Stomach (tissue), 9 donors: Measurements from ENCODE around the gene CD52. TPM values are rescaled to one million over a fixed set of nuclear protein-coding genes. Genes with fewer than 3 reads are reported as not detected.

ENCODE experiments used
- DNase-seq, 2 donors: peaks; one replicate each; pipeline versions ENCODE4 v3.0.0 to v3.0.0-alpha.2; 2013 to 2019
- H3K27ac ChIP-seq, 5 donors: fragments of 200-600 bp in 4 of 5; sonication (generic) in 4 of 5; one replicate each; pipeline ENCODE4 v1.5.1; 2013 to 2019; ENCODE audit warnings: mild to moderate bottlenecking in 1 of 5, moderate library complexity in 1 of 5
- H3K27me3 ChIP-seq, 3 donors: fragments of 200-600 bp; sonication (generic); one replicate each; pipeline ENCODE4 v1.5.1; 2017 to 2019; ENCODE audit warnings: mixed run types in 1 of 3
- H3K36me3 ChIP-seq, 4 donors: fragments of 200-600 bp; sonication (generic); 1 replicate in 3 of 4; 2 replicates in 1 of 4; pipeline ENCODE4 v1.5.1; 2016 to 2019
- H3K4me1 ChIP-seq, 4 donors: fragments of 200-600 bp; sonication (generic); one replicate each; pipeline ENCODE4 v1.5.1; 2016 to 2019
- H3K4me3 ChIP-seq, 4 donors: fragments of 200-600 bp; sonication (generic) in 3 of 4; one replicate each; pipeline ENCODE4 v1.5.1; 2016 to 2019; ENCODE audit warnings: mild to moderate bottlenecking in 1 of 4
- H3K9me3 ChIP-seq, 4 donors: fragments of 200-600 bp; sonication (generic); one replicate each; pipeline ENCODE4 v1.5.1; 2016 to 2019
- EP300 ChIP-seq: sonication (generic); formaldehyde crosslinking; IDR thresholded peaks from one replicate; pipeline ENCODE4 v1.6.1; 2017; ENCODE audit warnings: antibody characterized with exemption
- POLR2A ChIP-seq, 4 donors: fragments of 450-650 bp; IDR thresholded peaks; one replicate each; pipeline ENCODE4 v1.6.1; 2016; ENCODE audit warnings: antibody characterized with exemption in 4 of 4, control low read depth in 2 of 4, mild to moderate bottlenecking in 1 of 4, moderate library complexity in 1 of 4
- POLR2AphosphoS5 ChIP-seq, 3 donors: sonication (generic); formaldehyde crosslinking; IDR thresholded peaks; one replicate each; pipeline ENCODE4 v1.6.1; 2016; ENCODE audit warnings: antibody characterized with exemption in 3 of 3
- WGBS, 5 donors: extraction: QIAGEN DNeasy Blood & Tissue Kit in 3 of 5; methylation state at CpG; one replicate each; pipeline versions ENCODE4 v1.1.5 to v1.1.7; 2013 to 2018; 5-methylcytosine and 5-hydroxymethylcytosine counted together
- intact Hi-C: fragments of 100-400 bp; cut with DNase I; formaldehyde crosslinking; loops from one replicate; pipeline ENCODE4 v1.15.1; 2023; ENCODE audit warnings: low total_unique reads
- polyA plus RNA-seq, 3 donors: library from polyadenylated mRNA; stranded (reverse); fragments of 200-250 nt; gene quantifications; one replicate each; pipeline ENCODE4 v1.2.3, GENCODE V29; 2013
- total RNA-seq, 5 donors: library from RNA; depleted of rRNA; stranded (reverse); fragments of >200 nt; gene quantifications; one replicate each; pipeline versions ENCODE4 v1.1.0 to v1.2.3, GENCODE V29; 2014 to 2016
- TF ChIP-seq, protein P1 (sequence below), 7 experiments: fragments of 450-650 bp in 4 of 7; fragments of 200-600 bp in 3 of 7; sonication (generic) in 3 of 7; IDR thresholded peaks; one replicate each; pipeline ENCODE4 v1.5.1; 2016 to 2019; ENCODE audit warnings: antibody characterized with exemption in 7 of 7, control low read depth in 2 of 7, mild to moderate bottlenecking in 1 of 7
- donor health status: healthy with polysubstance abuse.
- donor health status: Bipolar disorder and iron deficiency.
- donor health status: healthy.

CD52 gene
- total and polyA plus RNA-seq, 8 donors, result 5.1 to 68.2 (median 21.2) TPM; not detected in 2

DNA sequence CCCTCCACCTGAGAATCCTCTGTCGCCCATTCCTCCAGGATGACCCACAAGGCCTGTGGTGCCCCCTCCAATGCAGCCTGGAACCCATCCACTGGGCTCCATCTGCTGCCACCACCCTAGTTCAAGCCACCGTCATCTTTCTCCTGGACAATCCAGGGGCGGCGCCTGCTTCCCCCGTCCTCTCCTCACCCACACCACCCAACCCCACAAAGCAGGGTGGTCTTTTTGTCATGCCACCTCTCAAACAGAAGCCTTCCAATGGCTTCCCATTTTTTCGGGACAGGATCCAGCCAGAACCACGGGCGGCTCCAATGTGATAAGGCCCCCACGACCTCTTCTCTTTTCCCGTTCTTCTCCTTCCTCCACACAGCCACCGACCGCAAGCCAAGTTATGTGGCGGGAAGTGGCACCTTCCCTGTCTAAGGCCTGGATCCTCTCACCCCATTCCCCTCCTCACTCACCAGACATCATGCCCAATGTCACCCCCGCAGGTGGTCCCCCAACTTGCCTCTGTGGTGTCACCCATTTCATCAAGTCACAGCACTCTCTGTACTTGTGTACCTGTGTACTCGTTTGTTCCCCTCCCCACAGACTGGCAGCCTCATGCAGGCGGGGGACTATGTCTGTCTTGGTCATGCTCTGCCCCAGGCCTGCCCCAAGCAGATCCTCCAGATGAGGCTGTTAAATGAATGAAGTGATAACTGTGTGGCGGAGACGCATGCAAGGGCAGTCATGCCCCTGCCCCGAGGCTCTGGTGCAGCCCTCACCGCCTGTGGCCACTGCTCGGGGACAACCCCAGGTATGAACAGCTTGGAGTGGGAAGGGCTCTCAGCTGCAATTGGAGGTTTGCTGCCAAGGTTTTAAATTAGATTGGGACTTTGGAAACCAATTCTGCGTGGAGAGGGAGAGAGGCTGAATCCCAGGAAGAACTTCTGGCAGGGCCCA lies 22.3 kb upstream of the CD52 start:
- TF ChIP-seq POLR2A (IDR thresholded peaks at IDR 0.05) (no peak), POLR2AphosphoS5 (IDR thresholded peaks at IDR 0.05) (no peak), EP300 (no peak)
- no peak overlapping the region for H3K4me3 ChIP-seq
- DNase-seq, result no peak
- no peak overlapping the region for H3K27ac ChIP-seq
- intact Hi-C loops, result no loop called here
- no peaks in the 10 kb centered on the region for H3K9me3 ChIP-seq
- 89 to 92% (median 91%) methylated on average over 22 of the region's 22 CpGs for WGBS, 5 donors
- H3K27me3 ChIP-seq, result no peaks in the 10 kb centered on the region
- H3K36me3 ChIP-seq, result peaks cover 0 to 27% (median 12%) of the 10 kb centered on the region in 4 donors
- H3K4me1 ChIP-seq, result peaks cover under 1 to 25% (median 3%) of the 10 kb centered on the region in 4 donors

DNA sequence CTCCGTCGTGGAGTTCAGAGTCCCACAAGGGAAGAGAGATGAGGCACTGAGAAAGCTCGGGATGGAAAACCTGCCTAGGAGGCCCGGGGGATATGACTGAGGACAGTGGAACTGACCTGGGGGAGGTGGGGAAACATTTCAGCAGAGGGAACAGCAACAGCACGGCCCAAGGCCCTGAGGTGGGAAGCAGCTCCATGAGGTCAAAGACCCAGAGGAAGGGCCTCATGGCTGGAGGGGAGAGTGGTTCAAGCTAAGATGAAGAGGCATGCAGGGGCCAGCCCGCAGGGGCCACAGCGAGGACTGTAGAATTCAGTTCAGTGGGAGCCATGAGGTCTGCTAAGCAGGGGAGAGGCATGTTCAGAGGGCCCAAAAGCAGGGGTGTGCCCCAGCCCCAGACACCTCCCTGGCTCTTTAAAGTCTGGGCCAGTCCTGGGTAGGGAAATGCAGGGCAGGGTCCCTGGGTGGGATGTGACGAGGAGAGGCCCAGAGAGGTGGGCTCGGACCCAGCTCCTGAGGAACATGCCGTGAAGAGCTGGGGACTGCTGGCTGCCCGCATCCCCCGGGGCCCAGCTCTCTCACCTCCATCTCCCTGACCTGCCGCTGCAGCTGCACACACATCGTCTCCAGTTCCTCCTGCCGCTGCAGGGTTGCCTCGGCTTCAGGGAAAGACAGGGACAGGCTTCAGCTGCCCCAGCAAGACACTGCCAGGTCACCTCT lies 21.3 kb upstream of the CD52 start:
- WGBS, 5 donors, result 87 to 92% (median 90%) methylated on average over 16 of the region's 16 CpGs
- no peak for DNase-seq
- Histone ChIP-seq H3K36me3 (peaks cover 0 to 30% (median 13%) of the 10 kb centered on the region in 4 donors), H3K4me1 (peaks cover 0 to 15% (median 0%) of the 10 kb centered on the region in 4 donors), H3K9me3 (no peaks in the 10 kb centered on the region), H3K4me3 (no peak overlapping the region), H3K27me3 (no peaks in the 10 kb centered on the region), H3K27ac (no peak overlapping the region)
- TF ChIP-seq POLR2AphosphoS5 (IDR thresholded peaks at IDR 0.05) (no peak), POLR2A (IDR thresholded peaks at IDR 0.05) (no peak), EP300 (no peak)
- TF ChIP-seq, protein P1, sequence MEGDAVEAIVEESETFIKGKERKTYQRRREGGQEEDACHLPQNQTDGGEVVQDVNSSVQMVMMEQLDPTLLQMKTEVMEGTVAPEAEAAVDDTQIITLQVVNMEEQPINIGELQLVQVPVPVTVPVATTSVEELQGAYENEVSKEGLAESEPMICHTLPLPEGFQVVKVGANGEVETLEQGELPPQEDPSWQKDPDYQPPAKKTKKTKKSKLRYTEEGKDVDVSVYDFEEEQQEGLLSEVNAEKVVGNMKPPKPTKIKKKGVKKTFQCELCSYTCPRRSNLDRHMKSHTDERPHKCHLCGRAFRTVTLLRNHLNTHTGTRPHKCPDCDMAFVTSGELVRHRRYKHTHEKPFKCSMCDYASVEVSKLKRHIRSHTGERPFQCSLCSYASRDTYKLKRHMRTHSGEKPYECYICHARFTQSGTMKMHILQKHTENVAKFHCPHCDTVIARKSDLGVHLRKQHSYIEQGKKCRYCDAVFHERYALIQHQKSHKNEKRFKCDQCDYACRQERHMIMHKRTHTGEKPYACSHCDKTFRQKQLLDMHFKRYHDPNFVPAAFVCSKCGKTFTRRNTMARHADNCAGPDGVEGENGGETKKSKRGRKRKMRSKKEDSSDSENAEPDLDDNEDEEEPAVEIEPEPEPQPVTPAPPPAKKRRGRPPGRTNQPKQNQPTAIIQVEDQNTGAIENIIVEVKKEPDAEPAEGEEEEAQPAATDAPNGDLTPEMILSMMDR (IDR thresholded peaks at IDR 0.05), result no peak
- intact Hi-C loops, result no loop called here

DNA sequence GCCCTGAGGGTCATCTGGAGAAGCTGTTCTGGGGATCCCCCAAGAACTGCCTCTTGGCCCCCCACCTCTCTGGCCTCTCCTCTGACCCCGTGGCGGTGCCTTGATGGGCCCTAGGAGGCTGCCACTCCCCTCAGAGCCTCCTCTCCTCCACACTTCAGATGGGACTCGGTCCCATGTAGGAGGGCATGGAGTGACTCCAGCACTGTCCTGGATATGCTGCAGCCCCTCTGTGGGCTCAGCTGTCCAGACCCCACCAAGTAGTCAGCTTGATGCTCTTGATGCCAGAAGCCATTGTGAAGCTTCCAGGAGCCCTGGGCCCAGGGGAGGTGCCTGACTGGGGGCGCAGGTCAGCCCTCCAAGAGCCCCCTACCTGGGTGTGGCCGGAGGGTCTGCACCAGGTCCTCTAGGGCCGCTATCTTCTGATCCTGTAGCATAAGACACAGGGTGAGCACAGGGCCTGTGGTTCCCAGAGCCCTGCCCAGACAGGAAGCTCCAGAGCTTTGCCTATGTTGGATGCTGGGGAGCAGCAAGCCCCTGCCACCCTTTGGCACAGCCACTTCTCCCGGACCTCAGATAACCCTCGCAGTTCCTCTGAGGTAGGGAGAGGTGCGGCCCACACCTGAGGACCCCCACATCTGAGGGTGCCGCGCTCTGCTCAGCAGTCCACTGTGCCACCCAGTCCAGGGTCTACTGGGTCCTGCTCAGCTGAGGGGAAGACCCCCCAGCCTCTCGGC lies 20.5 kb upstream of the CD52 start:
- TF ChIP-seq EP300 (no peak), POLR2AphosphoS5 (IDR thresholded peaks at IDR 0.05) (no peak), POLR2A (IDR thresholded peaks at IDR 0.05) (no peak)
- TF ChIP-seq, protein P1 (IDR thresholded peaks at IDR 0.05), result no peak
- no peaks in the 10 kb centered on the region for H3K9me3 ChIP-seq
- 91 to 98% (median 93%) methylated on average over 5 to 12 of the region's 12 CpGs for WGBS, 5 donors
- intact Hi-C loops, result no loop called here
- H3K36me3 ChIP-seq, result peaks cover 0 to 32% (median 13%) of the 10 kb centered on the region in 4 donors
- peaks cover 0 to 7% (median 0%) of the 10 kb centered on the region in 4 donors for H3K4me1 ChIP-seq
- H3K27me3 ChIP-seq, result no peaks in the 10 kb centered on the region
- no peak for DNase-seq
- no peak overlapping the region for H3K4me3 ChIP-seq
- H3K27ac ChIP-seq, result no peak overlapping the region

DNA sequence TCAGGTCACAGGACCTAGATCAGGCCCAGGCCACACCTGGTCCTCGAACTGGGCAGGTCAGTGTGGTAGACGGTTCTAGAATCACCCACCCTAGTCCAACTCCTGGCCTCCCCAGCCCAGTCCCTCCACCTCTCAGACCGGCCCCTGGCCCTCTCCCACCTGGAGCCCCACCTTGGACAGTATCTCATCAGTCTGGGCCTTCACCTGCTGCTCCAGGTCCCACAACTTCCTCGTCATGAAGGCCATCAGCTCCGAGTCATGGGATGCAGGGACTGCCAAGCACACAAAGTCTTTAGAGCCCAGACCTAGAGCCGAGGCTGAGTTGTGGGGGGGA lies 20.0 kb upstream of the CD52 start:
- no peaks in the 10 kb centered on the region for H3K9me3 ChIP-seq
- intact Hi-C loops, result no loop called here
- DNase-seq, result no peak
- peaks cover 0 to 6% (median 0%) of the 10 kb centered on the region in 4 donors for H3K4me1 ChIP-seq
- H3K36me3 ChIP-seq, result peaks cover 0 to 32% (median 13%) of the 10 kb centered on the region in 4 donors
- no peak overlapping the region for H3K4me3 ChIP-seq
- H3K27ac ChIP-seq, result no peak overlapping the region
- WGBS, 5 donors, result 61 to 83% (median 70%) methylated on average over 3 to 6 of the region's 6 CpGs
- TF ChIP-seq EP300 (no peak), POLR2A (IDR thresholded peaks at IDR 0.05) (no peak), POLR2AphosphoS5 (IDR thresholded peaks at IDR 0.05) (no peak)
- TF ChIP-seq, protein P1 (IDR thresholded peaks at IDR 0.05), result no peak
- H3K27me3 ChIP-seq, result no peaks in the 10 kb centered on the region
